22Rv1 (cell line): ENCODE results near the gene FERMT2.

Experiments used
- H3K27ac ChIP-seq: fragments of 450-650 bp; 2 replicates; pipeline ENCODE4 v1.5.1; 2017
- CTCF ChIP-seq: fragments of 450-650 bp; IDR thresholded peaks from 2 replicates; pipeline ENCODE4 v1.5.1; 2017; ENCODE audit warnings: mild to moderate bottlenecking
- ZFX ChIP-seq: fragments of 450-650 bp; IDR thresholded peaks from 2 replicates; pipeline ENCODE4 v1.6.1; 2017; ENCODE audit warnings: antibody characterized with exemption, borderline replicate concordance

The FERMT2 gene

GRCh38 chr14:52827426-52827825 lies 123.4 kb downstream of the FERMT2 start:
- TF ChIP-seq ZFX (no peak), CTCF (no peak)

GRCh38 chr14:52825085-52825484 lies 125.8 kb downstream of the FERMT2 start:
- no peak overlapping the region for H3K27ac ChIP-seq
- TF ChIP-seq CTCF, result no peak
- no peak for TF ChIP-seq ZFX

More at GRCh38 chr14:52827426-52827825, 123.4 kb downstream of the FERMT2 start:
- H3K27ac ChIP-seq, result no peak overlapping the region

GRCh38 chr14:52824462-52824861 lies 126.4 kb downstream of the FERMT2 start:
- TF ChIP-seq ZFX (no peak), CTCF (no peak)
- no peak overlapping the region for H3K27ac ChIP-seq

GRCh38 chr14:52821805-52822250 lies 129.0 kb downstream of the FERMT2 start:
- no peak overlapping the region for H3K27ac ChIP-seq
- TF ChIP-seq ZFX (no peak), CTCF (no peak)

GRCh38 chr14:52808101-52808500 lies 142.7 kb downstream of the FERMT2 start:
- no peak overlapping the region for H3K27ac ChIP-seq
- TF ChIP-seq ZFX, result no peak
- TF ChIP-seq CTCF, result no peak
